ENCODE data around the gene TXK. TPM values are rescaled to one million over a fixed set of nuclear protein-coding genes. Genes with fewer than 3 reads are reported as not detected.

TXK gene
- total RNA-seq, 1 donor from 2014 or later, result 4.4 TPM

DNA sequence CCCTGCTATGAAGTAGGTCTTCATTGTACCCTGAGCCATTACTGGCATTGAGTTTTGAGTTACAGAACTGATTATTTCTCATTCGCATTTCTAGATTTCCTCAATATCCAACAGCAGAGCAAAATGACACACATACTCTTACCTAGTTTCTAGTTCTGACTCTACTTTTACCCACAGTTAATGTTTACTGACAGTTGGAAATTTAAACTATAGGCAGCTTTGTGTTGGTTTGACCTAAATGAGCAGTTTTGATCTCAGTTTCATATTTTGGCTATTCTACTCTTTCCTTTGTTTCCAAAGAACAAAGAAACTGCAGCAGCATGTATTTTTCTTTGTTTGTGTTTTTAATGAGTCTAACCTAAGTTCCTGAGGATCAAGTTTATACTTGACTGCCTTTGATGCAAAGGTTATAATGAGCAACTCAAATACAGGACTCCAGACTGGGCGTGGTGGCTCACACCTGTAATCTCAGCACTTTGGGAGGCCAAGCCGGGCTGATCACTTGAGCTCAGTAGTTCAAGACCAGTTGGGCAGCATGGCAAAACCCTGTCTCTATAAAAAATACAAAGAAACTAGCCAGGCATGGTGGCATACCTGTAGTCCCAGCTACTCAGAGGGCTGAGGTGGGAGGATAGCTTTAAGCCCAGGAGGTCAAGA, 30.4 kb downstream of the TXK start:
- Histone ChIP-seq H3K9me3 (no peaks in the 10 kb centered on the region), H3K27me3 (no peaks in the 10 kb centered on the region), H3K4me1 (no peaks in the 10 kb centered on the region), H3K27ac (no peak overlapping the region), H3K4me3 (no peak overlapping the region), H3K36me3 (no peaks in the 10 kb centered on the region)
- TF ChIP-seq, protein P1, sequence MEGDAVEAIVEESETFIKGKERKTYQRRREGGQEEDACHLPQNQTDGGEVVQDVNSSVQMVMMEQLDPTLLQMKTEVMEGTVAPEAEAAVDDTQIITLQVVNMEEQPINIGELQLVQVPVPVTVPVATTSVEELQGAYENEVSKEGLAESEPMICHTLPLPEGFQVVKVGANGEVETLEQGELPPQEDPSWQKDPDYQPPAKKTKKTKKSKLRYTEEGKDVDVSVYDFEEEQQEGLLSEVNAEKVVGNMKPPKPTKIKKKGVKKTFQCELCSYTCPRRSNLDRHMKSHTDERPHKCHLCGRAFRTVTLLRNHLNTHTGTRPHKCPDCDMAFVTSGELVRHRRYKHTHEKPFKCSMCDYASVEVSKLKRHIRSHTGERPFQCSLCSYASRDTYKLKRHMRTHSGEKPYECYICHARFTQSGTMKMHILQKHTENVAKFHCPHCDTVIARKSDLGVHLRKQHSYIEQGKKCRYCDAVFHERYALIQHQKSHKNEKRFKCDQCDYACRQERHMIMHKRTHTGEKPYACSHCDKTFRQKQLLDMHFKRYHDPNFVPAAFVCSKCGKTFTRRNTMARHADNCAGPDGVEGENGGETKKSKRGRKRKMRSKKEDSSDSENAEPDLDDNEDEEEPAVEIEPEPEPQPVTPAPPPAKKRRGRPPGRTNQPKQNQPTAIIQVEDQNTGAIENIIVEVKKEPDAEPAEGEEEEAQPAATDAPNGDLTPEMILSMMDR (IDR thresholded peaks at IDR 0.05), result no peak
- DNase-seq, result no peak
- no peak for ATAC-seq
- intact Hi-C loops (cut with DNase I), result no loop called here

DNA sequence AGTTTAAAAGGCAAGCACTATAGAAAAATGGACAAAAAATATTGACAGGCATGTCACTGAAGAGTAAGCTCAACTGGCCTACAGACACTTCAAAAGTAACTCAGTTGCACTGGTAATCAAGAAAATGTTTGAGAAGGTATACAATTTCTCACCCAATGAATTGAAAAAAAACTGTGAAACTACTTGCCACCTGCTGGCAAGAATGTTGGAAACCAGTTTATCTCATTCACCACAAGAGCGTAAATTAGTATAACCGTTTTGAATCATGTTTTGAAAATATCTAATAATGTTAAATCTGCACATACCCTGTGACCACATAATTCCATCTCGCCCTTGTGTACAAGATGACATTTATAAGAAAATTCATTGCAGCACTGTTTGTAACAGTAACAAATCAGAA, 31.7 kb downstream of the TXK start:
- TF ChIP-seq, protein P1 (IDR thresholded peaks at IDR 0.05), result no peak
- no peak overlapping the region for H3K27ac ChIP-seq
- H3K36me3 ChIP-seq, result no peaks in the 10 kb centered on the region
- H3K9me3 ChIP-seq, result no peaks in the 10 kb centered on the region
- H3K4me3 ChIP-seq, result no peak overlapping the region
- intact Hi-C loops (cut with DNase I), result no loop called here
- H3K27me3 ChIP-seq, result no peaks in the 10 kb centered on the region
- DNase-seq (no peak), ATAC-seq (no peak)
- H3K4me1 ChIP-seq, result no peaks in the 10 kb centered on the region

DNA sequence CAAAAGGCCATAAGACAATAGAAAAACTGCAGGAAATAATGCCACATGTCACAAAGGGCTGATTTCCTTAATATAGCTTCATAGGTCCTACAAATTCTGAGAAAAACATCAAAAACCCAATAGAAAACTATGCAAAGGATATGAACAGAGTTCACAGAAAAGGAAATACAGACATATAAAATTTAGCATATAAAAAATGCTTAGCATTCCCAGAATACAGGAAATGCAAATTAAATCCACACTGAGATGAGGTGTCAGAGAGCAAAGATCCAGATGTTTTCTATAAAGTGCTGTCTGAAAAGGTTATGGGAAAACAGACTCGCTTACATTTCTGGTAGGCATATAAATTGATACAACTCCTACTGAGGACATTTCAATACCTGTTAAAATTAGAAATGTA, 33.8 kb downstream of the TXK start:
- Histone ChIP-seq H3K36me3 (no peaks in the 10 kb centered on the region), H3K27ac (no peak overlapping the region), H3K4me1 (no peaks in the 10 kb centered on the region), H3K4me3 (no peak overlapping the region), H3K27me3 (no peaks in the 10 kb centered on the region), H3K9me3 (no peaks in the 10 kb centered on the region)
- TF ChIP-seq, protein P1 (IDR thresholded peaks at IDR 0.05), result no peak
- DNase-seq, result no peak
- no peak for ATAC-seq
- intact Hi-C loops (cut with DNase I), result no loop called here

DNA sequence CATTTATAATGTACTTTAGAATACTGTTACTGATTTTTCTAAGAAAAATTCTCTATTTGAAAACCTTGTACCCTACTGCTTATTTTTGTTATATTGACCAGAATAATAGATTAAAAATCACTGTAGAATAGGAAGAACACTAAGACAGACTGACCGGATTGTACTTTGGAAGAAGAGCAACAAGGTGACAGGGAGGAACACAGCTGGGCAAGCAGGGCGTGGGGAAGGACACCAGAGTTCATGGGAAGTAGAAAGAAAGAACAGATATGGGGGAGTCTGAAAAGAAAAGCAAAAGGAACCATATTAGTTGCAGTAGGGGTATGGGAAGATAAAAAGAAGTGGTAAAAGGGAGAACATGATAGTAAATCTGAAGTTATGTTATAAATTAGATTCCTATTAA, 38.6 kb downstream of the TXK start:
- H3K27me3 ChIP-seq, result no peaks in the 10 kb centered on the region
- TF ChIP-seq, protein P1 (IDR thresholded peaks at IDR 0.05), result no peak
- ATAC-seq (no peak), DNase-seq (no peak)
- intact Hi-C loops (cut with DNase I), result no loop called here
- H3K9me3 ChIP-seq, result no peaks in the 10 kb centered on the region
- no peak overlapping the region for H3K27ac ChIP-seq
- H3K4me3 ChIP-seq, result no peak overlapping the region
- no peaks in the 10 kb centered on the region for H3K4me1 ChIP-seq
- H3K36me3 ChIP-seq, result no peaks in the 10 kb centered on the region

DNA sequence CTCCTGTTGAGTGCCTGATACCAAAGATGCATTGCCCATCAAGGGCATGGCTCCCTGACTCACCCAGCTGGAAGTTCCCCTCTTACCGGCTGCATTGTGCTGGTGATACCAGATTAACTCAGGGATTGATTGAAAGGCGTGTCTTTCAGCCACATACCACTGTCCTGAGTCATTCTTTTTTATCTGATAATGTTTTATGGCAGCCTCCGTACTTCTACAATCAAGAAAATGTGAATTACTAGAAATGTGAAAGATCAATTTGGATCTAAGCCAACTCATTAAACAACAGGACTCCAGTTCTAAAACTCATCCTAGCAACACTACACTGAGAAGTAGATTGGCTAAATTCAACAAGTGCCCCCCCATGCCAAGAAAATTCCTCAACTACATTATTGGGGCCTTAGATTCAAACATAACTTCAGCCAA, 40.0 kb downstream of the TXK start:
- Histone ChIP-seq H3K4me1 (no peaks in the 10 kb centered on the region), H3K36me3 (no peaks in the 10 kb centered on the region), H3K27ac (no peak overlapping the region), H3K9me3 (no peaks in the 10 kb centered on the region), H3K4me3 (no peak overlapping the region), H3K27me3 (no peaks in the 10 kb centered on the region)
- DNase-seq (no peak), ATAC-seq (no peak)
- intact Hi-C loops (cut with DNase I), result no loop called here
- TF ChIP-seq, protein P1 (IDR thresholded peaks at IDR 0.05), result no peak

DNA sequence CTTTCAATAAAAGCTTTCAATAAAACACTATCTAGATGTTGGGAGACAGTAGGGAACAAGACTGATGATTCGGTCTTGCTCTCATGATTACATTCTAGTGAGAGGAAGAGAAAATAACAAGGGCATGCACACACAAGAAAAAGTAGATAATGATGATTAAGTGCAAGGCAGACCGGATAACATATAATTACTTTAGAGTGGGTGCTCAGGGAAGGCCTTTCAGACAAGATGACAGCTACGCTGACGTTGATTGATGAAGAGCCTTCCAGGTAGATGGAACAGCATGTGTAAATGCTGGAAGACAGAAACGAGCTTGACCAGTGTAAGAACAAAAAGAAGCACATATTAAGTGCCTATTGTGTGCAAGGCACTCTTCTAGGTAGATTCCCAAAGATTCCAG, 43.4 kb downstream of the TXK start:
- Histone ChIP-seq H3K9me3 (no peaks in the 10 kb centered on the region), H3K36me3 (no peaks in the 10 kb centered on the region), H3K4me1 (no peaks in the 10 kb centered on the region), H3K27ac (no peak overlapping the region), H3K27me3 (no peaks in the 10 kb centered on the region), H3K4me3 (no peak overlapping the region)
- TF ChIP-seq, protein P1 (IDR thresholded peaks at IDR 0.05), result no peak
- no peak for ATAC-seq
- intact Hi-C loops (cut with DNase I), result no loop called here
- DNase-seq, result no peak
